SW480 (cell line): ENCODE data around the gene AGAP1.

ENCODE experiments used
- DNase-seq: peaks from one replicate; pipeline ENCODE4 v3.0.0-alpha.2; 2016; ENCODE audit warnings: low spot score

AGAP1 gene

GRCh38 chr2:236001854-236002253, 508.0 kb downstream of the AGAP1 start:
- no peak for DNase-seq

- DNase-seq = no peak
Observed at GRCh38 chr2:236008006-236008405, 514.2 kb downstream of the AGAP1 start.

- DNase-seq = no peak
Observed at GRCh38 chr2:236008857-236009256, 515.0 kb downstream of the AGAP1 start.

- DNase-seq = no peak
Observed at GRCh38 chr2:236010920-236011685, 517.3 kb downstream of the AGAP1 start.

GRCh38 chr2:236012155-236012554, 518.3 kb downstream of the AGAP1 start:
- DNase-seq = no peak

GRCh38 chr2:236014408-236015131, 520.7 kb downstream of the AGAP1 start:
- DNase-seq = peak; percentile 57

- DNase-seq = no peak
Observed at GRCh38 chr2:236015171-236015570, 521.3 kb downstream of the AGAP1 start.

GRCh38 chr2:236016496-236016895, 522.7 kb downstream of the AGAP1 start:
- DNase-seq = no peak

- no peak for DNase-seq
Observed at GRCh38 chr2:236017446-236017845, 523.6 kb downstream of the AGAP1 start.

GRCh38 chr2:236019434-236019833, 525.6 kb downstream of the AGAP1 start:
- no peak for DNase-seq

- no peak for DNase-seq
Observed at GRCh38 chr2:236021499-236022057, 527.7 kb downstream of the AGAP1 start.

GRCh38 chr2:236022128-236022527, 528.3 kb downstream of the AGAP1 start:
- no peak for DNase-seq

- DNase-seq = no peak
Observed at GRCh38 chr2:236025892-236026291, 532.0 kb downstream of the AGAP1 start.

- DNase-seq = no peak
Observed at GRCh38 chr2:236026841-236027240, 533.0 kb downstream of the AGAP1 start.

GRCh38 chr2:236028066-236028465, 534.2 kb downstream of the AGAP1 start:
- DNase-seq = no peak

- no peak for DNase-seq
Observed at GRCh38 chr2:236033462-236033861, 539.6 kb downstream of the AGAP1 start.

- DNase-seq = no peak
Observed at GRCh38 chr2:236034974-236035373, 541.1 kb downstream of the AGAP1 start.

- no peak for DNase-seq
Observed at GRCh38 chr2:236036045-236036444, 542.2 kb downstream of the AGAP1 start.

- no peak for DNase-seq
Observed at GRCh38 chr2:236038096-236038495, 544.3 kb downstream of the AGAP1 start.

- no peak for DNase-seq
Observed at GRCh38 chr2:236040600-236041328, 546.9 kb downstream of the AGAP1 start.

- DNase-seq = no peak
Observed at GRCh38 chr2:236041616-236042015, 547.8 kb downstream of the AGAP1 start.

- DNase-seq = no peak
Observed at GRCh38 chr2:236042087-236042486, 548.2 kb downstream of the AGAP1 start.

GRCh38 chr2:236044191-236044590, 550.3 kb downstream of the AGAP1 start:
- no peak for DNase-seq
